A549 (cell line): ENCODE measurements around the gene CMIP. TPM values are rescaled to one million over a fixed set of nuclear protein-coding genes. Genes with fewer than 3 reads are reported as not detected.

Source experiments
- ATAC-seq, 2 experiments: fragments of 200-7000 bp in 1 of 2; fragments of >200 bp in 1 of 2; cut with Nextera tagmentation in 1 of 2; cut with Tn5 transposase in 1 of 2; 3 replicates each; pipeline versions ENCODE4 v1.8.0 to v1.9.1; 2018 to 2020; ENCODE audit warnings: mild to moderate bottlenecking in 1 of 2, moderate library complexity in 1 of 2
- CTCF ChIA-PET: fragments of 300-600 bp; sonication (Branson Sonifier 250); formaldehyde crosslinking; extraction: SDS; loops from one replicate; lab custom pipeline; 2021; ENCODE audit warnings: antibody characterized with exemption, inconsistent platforms; lab: Yijun Ruan, JAX
- POLR2A ChIA-PET: fragments of 350-600 bp; formaldehyde crosslinking; extraction: SDS; loops from one replicate; lab custom pipeline; 2021; ENCODE audit warnings: antibody characterized with exemption, inconsistent platforms; lab: Yijun Ruan, JAX
- DNase-seq, 2 experiments: peaks; one replicate each; pipeline versions ENCODE4 v3.0.0 to v3.0.0-alpha.2; 2011 to 2016; ENCODE audit warnings: low read depth in 1 of 2, low spot score in 1 of 2
- FAIRE-seq: peaks from 2 replicates; lab custom pipeline; 2011; peaks lifted over from hg19 to GRCh38; lab: Jason Lieb, UNC
- H3K27ac ChIP-seq, 2 experiments: fragments of >200 bp; sonication (Bioruptor Twin); formaldehyde crosslinking; 3 replicates each; pipeline ENCODE4 v1.5.1; 2016 to 2017
- H3K4me1 ChIP-seq: fragments of >200 bp; sonication (Bioruptor Twin); formaldehyde crosslinking; 3 replicates; pipeline ENCODE4 v1.6.1; 2016
- H3K4me2 ChIP-seq: fragments of >200 bp; sonication (Bioruptor Twin); formaldehyde crosslinking; 3 replicates; pipeline ENCODE4 v1.6.1; 2016
- H3K4me3 ChIP-seq: fragments of >200 bp; sonication (Bioruptor Twin); formaldehyde crosslinking; 3 replicates; pipeline ENCODE4 v1.5.1; 2016
- H3K9me3 ChIP-seq: fragments of >200 bp; sonication (Bioruptor Twin); formaldehyde crosslinking; 3 replicates; pipeline ENCODE4 v1.6.1; 2016
- BHLHE40 ChIP-seq: IDR thresholded peaks from 2 replicates; pipeline ENCODE4 v1.6.1; 2012; ENCODE audit warnings: low read depth, low read length, inconsistent platforms
- CEBPB ChIP-seq, 2 experiments: fragments of >200 bp in 1 of 2; sonication (Bioruptor Twin) in 1 of 2; formaldehyde crosslinking in 1 of 2; IDR thresholded peaks; 2 replicates each; pipeline ENCODE4 v1.6.1; 2012 to 2016
- FOSB ChIP-seq: fragments of 250-450 bp; sonication (Bioruptor Pico); IDR thresholded peaks from 2 replicates; pipeline ENCODE4 v1.5.0; 2020; ENCODE audit warnings: mild to moderate bottlenecking, moderate library complexity
- FOSL2 ChIP-seq, 2 experiments: fragments of 450-650 bp in 1 of 2; fragments of >200 bp in 1 of 2; sonication (Bioruptor Twin) in 1 of 2; formaldehyde crosslinking; IDR thresholded peaks; 2 replicates each; pipeline versions ENCODE4 v1.5.0 to v1.6.1; 2016 to 2020; ENCODE audit warnings: mild to moderate bottlenecking in 1 of 2, moderate library complexity in 1 of 2
- HDAC2 ChIP-seq: fragments of 200-600 bp; sonication (generic); IDR thresholded peaks from 2 replicates; pipeline ENCODE4 v1.6.1; 2016
- HOXB13 ChIP-seq: fragments of 250-450 bp; sonication (Bioruptor Pico); IDR thresholded peaks from 2 replicates; pipeline ENCODE4 v1.5.0; 2020; ENCODE audit warnings: low read depth, mild to moderate bottlenecking, moderate library complexity
- HOXB5 ChIP-seq: fragments of 250-450 bp; sonication (Bioruptor Pico); IDR thresholded peaks from 2 replicates; pipeline ENCODE4 v1.5.0; 2020; ENCODE audit warnings: mild to moderate bottlenecking, moderate library complexity
- KDM5A ChIP-seq: fragments of 200-600 bp; sonication (generic); IDR thresholded peaks from 2 replicates; pipeline ENCODE4 v1.6.1; 2016; ENCODE audit warnings: antibody characterized with exemption, mild to moderate bottlenecking
- MAFK ChIP-seq: fragments of 450-650 bp; IDR thresholded peaks from 2 replicates; pipeline ENCODE4 v1.6.1; 2014; ENCODE audit not compliant: partially characterized antibody
- MAZ ChIP-seq: fragments of 150-350 bp; IDR thresholded peaks from 2 replicates; pipeline ENCODE4 v1.6.1; 2014; ENCODE audit warnings: antibody characterized with exemption, low read depth, low read length, borderline replicate concordance
- MYC ChIP-seq: IDR thresholded peaks from 2 replicates; pipeline ENCODE4 v1.6.1; 2012; ENCODE audit warnings: mild to moderate bottlenecking, inconsistent platforms, low read length, improper control_type of control experiment, borderline replicate concordance
- ZC3H11A ChIP-seq: fragments of 450-650 bp; IDR thresholded peaks from 2 replicates; pipeline ENCODE4 v1.6.1; 2014; ENCODE audit warnings: antibody characterized with exemption, mild to moderate bottlenecking
- ZNF302 ChIP-seq: fragments of 250-450 bp; sonication (Bioruptor Pico); IDR thresholded peaks from 2 replicates; pipeline ENCODE4 v1.9.0; 2021; ENCODE audit warnings: inconsistent platforms, mild to moderate bottlenecking, moderate library complexity
- WGBS: methylation state at CpG from one replicate; pipeline ENCODE4 v1.1.6; 2017; ENCODE audit errors: missing lambda C conversion rate; 5-methylcytosine and 5-hydroxymethylcytosine counted together
- polyA plus RNA-seq, 4 experiments: library from polyadenylated mRNA; depleted of rRNA in 3 of 4; stranded (reverse); fragments of >200 nt; fragmentation: RNase III in 1 of 4; extraction: RNeasy Plus Mini Kit Qiagen cat#74134 plus additional on column Dnase treatment in 1 of 4; gene quantifications; 2 replicates in 3 of 4; 3 replicates in 1 of 4; pipeline ENCODE4 v1.2.3, GENCODE V29; 2011 to 2017
- TF ChIP-seq, protein P1 (sequence below): fragments of 250-450 bp; sonication (Bioruptor Pico); IDR thresholded peaks from 2 replicates; pipeline ENCODE4 v1.5.0; 2021; ENCODE audit warnings: mild to moderate bottlenecking, moderate library complexity, borderline replicate concordance
- TF ChIP-seq, protein P2 (sequence below): IDR thresholded peaks from 2 replicates; pipeline ENCODE4 v1.6.1; 2012
- TF ChIP-seq, protein P3 (sequence below): fragments of >200 bp; sonication (Bioruptor Twin); formaldehyde crosslinking; IDR thresholded peaks from 2 replicates; pipeline ENCODE4 v1.6.1; 2016
- TF ChIP-seq, protein P4 (sequence below): IDR thresholded peaks from 2 replicates; pipeline ENCODE4 v1.6.1; 2012; ENCODE audit warnings: low read depth, borderline replicate concordance
- TF ChIP-seq, protein P5 (sequence below): fragments of >200 bp; sonication (Bioruptor Twin); formaldehyde crosslinking; IDR thresholded peaks from 3 replicates; pipeline ENCODE4 v1.5.1; 2016

Gene CMIP
- polyA plus RNA-seq, 2 of the 4 experiments (the other 2 are of a cell fraction) = 21.6 to 125 TPM

DNA sequence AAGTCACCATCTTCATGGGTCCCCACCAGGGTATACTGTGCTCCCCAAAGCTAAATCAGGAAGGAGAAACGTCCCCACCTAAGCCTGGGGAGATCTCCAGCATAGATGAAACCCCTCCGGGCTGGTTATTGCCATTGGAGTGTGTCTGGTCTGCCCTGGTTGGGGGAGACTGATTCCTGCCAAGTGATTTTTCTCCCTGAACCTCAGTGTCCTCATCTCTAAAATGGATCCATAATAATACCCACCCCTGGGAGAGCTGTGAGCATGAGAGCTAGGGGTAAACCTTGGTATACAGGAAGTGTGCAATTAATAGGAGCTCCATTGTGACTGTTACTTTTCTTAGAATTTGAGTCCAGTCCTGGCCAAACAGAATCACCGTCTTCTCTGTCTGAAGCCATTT is 111.1 kb downstream of the CMIP start:
- POLR2A ChIA-PET = no interaction called here
- peak overlapping the region; percentile 18 to 86; a peak in 3 of 6 replicates for H3K27ac ChIP-seq
- CTCF ChIA-PET = interaction anchor here (1.0 to 1.4 kb wide), 3 partner anchors 7 to 70 kb away, joined by 3 read pairs; no protein-coding TSS in a partner anchor

DNA sequence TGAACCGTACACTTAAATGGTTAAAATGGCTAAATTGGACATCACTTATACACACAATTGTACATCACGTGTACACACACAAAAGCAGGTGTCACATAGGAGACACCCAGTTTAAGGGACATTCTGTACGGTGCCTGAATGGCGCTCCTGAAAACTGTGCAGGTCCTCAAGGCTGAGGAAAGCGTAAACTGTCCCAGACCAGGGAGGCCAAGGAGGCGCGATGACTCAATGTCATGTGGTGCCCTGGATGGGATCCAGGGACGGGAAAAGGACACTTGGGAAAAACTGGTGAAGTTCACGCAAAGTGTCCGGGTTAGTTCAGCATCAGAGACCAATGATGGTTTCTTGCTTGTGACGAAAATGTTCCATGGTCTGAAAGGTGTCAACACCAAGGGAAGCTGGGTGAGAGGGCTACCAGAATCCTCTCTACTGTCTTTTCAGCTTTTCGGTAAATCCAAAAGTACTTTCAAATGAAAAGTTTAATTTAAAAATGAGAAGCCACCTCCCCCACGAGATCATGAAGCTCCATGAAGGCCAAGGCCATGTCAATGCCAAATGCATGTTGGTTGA is 112.2 kb downstream of the CMIP start:
- no peaks in the 10 kb centered on the region for H3K9me3 ChIP-seq
- CTCF ChIA-PET = no interaction called here
- peaks cover 98% of the 10 kb centered on the region for H3K4me1 ChIP-seq
- FAIRE-seq = no peak
- peak overlapping the region; percentile 20; the same call in 2 of the 3 replicates for H3K4me2 ChIP-seq
- peak overlapping the region; percentile 19 to 32; a peak in 3 of 6 replicates for H3K27ac ChIP-seq
- POLR2A ChIA-PET = no interaction called here
- ATAC-seq = no peak
- 83% methylated on average over 13 of the region's 13 CpGs for WGBS
- no peak overlapping the region for H3K4me3 ChIP-seq
- TF ChIP-seq HOXB13 = no peak
- TF ChIP-seq, protein P1, sequence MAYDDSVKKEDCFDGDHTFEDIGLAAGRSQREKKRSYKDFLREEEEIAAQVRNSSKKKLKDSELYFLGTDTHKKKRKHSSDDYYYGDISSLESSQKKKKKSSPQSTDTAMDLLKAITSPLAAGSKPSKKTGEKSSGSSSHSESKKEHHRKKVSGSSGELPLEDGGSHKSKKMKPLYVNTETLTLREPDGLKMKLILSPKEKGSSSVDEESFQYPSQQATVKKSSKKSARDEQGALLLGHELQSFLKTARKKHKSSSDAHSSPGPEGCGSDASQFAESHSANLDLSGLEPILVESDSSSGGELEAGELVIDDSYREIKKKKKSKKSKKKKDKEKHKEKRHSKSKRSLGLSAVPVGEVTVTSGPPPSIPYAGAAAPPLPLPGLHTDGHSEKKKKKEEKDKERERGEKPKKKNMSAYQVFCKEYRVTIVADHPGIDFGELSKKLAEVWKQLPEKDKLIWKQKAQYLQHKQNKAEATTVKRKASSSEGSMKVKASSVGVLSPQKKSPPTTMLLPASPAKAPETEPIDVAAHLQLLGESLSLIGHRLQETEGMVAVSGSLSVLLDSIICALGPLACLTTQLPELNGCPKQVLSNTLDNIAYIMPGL = no peak
- no peak for TF ChIP-seq KDM5A
- TF ChIP-seq, protein P2, sequence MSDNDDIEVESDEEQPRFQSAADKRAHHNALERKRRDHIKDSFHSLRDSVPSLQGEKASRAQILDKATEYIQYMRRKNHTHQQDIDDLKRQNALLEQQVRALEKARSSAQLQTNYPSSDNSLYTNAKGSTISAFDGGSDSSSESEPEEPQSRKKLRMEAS = no peak
- no peak; the same call in 1 of the 2 replicates for TF ChIP-seq FOSL2 (IDR thresholded peaks at IDR 0.05)
- TF ChIP-seq FOSL2 (CRISPR knock-in tag; IDR thresholded peaks at IDR 0.05) = 0 out of 2 replicates have a peak, but pooled peaks have one; percentile 13
- no peak for TF ChIP-seq MYC
- TF ChIP-seq, protein P3, sequence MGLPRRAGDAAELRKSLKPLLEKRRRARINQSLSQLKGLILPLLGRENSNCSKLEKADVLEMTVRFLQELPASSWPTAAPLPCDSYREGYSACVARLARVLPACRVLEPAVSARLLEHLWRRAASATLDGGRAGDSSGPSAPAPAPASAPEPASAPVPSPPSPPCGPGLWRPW = no peak
- TF ChIP-seq CEBPB (IDR thresholded peaks at IDR 0.05) = no peak
- no peak for DNase-seq

More for the DNA sequence above, 111.1 kb downstream of the CMIP start:
- ATAC-seq = no peak
- 91% methylated on average over 3 of the region's 3 CpGs for WGBS
- DNase-seq = no peak
- TF ChIP-seq, protein P4, sequence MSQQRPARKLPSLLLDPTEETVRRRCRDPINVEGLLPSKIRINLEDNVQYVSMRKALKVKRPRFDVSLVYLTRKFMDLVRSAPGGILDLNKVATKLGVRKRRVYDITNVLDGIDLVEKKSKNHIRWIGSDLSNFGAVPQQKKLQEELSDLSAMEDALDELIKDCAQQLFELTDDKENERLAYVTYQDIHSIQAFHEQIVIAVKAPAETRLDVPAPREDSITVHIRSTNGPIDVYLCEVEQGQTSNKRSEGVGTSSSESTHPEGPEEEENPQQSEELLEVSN = no peak
- TF ChIP-seq, protein P2 = no peak
- no peak for TF ChIP-seq FOSB (CRISPR knock-in tag)
- no peak for TF ChIP-seq BHLHE40
- no peak for TF ChIP-seq MAFK
- TF ChIP-seq MAZ = no peak
- no peak for TF ChIP-seq HDAC2
- TF ChIP-seq FOSL2 (IDR thresholded peaks at IDR 0.05) = no peak
- TF ChIP-seq FOSL2 (CRISPR knock-in tag; IDR thresholded peaks at IDR 0.05) = no peak
- TF ChIP-seq HOXB13 = no peak
- TF ChIP-seq, protein P3 = no peak
- TF ChIP-seq ZNF302 (CRISPR knock-in tag) = no peak
- no peak for TF ChIP-seq KDM5A
- TF ChIP-seq, protein P5, sequence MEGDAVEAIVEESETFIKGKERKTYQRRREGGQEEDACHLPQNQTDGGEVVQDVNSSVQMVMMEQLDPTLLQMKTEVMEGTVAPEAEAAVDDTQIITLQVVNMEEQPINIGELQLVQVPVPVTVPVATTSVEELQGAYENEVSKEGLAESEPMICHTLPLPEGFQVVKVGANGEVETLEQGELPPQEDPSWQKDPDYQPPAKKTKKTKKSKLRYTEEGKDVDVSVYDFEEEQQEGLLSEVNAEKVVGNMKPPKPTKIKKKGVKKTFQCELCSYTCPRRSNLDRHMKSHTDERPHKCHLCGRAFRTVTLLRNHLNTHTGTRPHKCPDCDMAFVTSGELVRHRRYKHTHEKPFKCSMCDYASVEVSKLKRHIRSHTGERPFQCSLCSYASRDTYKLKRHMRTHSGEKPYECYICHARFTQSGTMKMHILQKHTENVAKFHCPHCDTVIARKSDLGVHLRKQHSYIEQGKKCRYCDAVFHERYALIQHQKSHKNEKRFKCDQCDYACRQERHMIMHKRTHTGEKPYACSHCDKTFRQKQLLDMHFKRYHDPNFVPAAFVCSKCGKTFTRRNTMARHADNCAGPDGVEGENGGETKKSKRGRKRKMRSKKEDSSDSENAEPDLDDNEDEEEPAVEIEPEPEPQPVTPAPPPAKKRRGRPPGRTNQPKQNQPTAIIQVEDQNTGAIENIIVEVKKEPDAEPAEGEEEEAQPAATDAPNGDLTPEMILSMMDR = no peak
- no peak for TF ChIP-seq HOXB5 (CRISPR knock-in tag)
- TF ChIP-seq ZC3H11A = no peak
- no peak for FAIRE-seq
- Histone ChIP-seq H3K4me3 (no peak overlapping the region), H3K4me2 (no peak overlapping the region), H3K9me3 (no peaks in the 10 kb centered on the region), H3K4me1 (peaks cover 98% of the 10 kb centered on the region)
